ENCODE results near the gene LPP.

The LPP gene

GRCh38 chr3:188539631-188540194, 385.8 kb downstream of the LPP start:
- no peaks in the 10 kb centered on the region for H3K36me3 ChIP-seq (replicated peaks)
- TF ChIP-seq CTCF (IDR thresholded peaks at IDR 0.05; ENCODE audit: low read depth, low read length, missing control alignments) = no peak
- in situ Hi-C loops (cut with HindIII; ENCODE audit: low pct_ligation_motif_present, low sequenced_read_pairs) = no loop called here
- H3K27ac ChIP-seq = no peak overlapping the region
- no peaks in the 10 kb centered on the region for H3K27me3 ChIP-seq (replicated peaks)
- no peak overlapping the region for H3K4me3 ChIP-seq (ENCODE audit: low read depth, low read length)
- no peak for DNase-seq

DNA sequence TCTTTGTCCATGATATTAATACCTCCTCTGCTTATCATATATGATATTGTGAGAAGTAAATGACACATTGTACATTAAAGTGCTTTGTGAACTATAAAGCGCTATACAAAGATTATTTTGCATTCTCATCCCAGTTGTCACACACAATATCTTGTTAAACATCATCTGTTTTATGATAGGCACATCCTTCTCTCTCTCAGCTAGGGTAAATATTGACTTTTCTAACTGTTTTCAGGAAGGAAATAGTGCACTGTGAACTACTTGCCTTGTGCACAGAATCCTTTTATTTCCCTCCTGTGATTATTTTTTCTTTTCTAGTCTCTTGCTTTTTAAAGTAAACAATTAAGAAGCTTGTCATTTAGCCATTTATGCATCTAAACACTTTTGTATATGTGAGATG, 388.2 kb downstream of the LPP start:
- Histone ChIP-seq H3K4me3 (ENCODE audit: low read depth, low read length) (no peak overlapping the region), H3K27ac (no peak overlapping the region), H3K36me3 (replicated peaks) (no peaks in the 10 kb centered on the region), H3K27me3 (replicated peaks) (no peaks in the 10 kb centered on the region)
- no peak for DNase-seq
- in situ Hi-C loops (cut with HindIII; ENCODE audit: low pct_ligation_motif_present, low sequenced_read_pairs) = no loop called here
- TF ChIP-seq CTCF (IDR thresholded peaks at IDR 0.05; ENCODE audit: low read depth, low read length, missing control alignments) = no peak

GRCh38 chr3:188544012-188544411, 390.1 kb downstream of the LPP start:
- TF ChIP-seq CTCF (IDR thresholded peaks at IDR 0.05; ENCODE audit: low read depth, low read length, missing control alignments) = no peak
- no peak for DNase-seq
- no peak overlapping the region for H3K4me3 ChIP-seq (ENCODE audit: low read depth, low read length)
- H3K27ac ChIP-seq = no peak overlapping the region
- no peaks in the 10 kb centered on the region for H3K27me3 ChIP-seq (replicated peaks)
- H3K36me3 ChIP-seq (replicated peaks) = no peaks in the 10 kb centered on the region
- in situ Hi-C loops (cut with HindIII; ENCODE audit: low pct_ligation_motif_present, low sequenced_read_pairs) = no loop called here

GRCh38 chr3:188546835-188547670, 393.1 kb downstream of the LPP start:
- no peak overlapping the region for H3K4me3 ChIP-seq (ENCODE audit: low read depth, low read length)
- DNase-seq = peak; percentile 37
- H3K27ac ChIP-seq = no peak overlapping the region
- H3K27me3 ChIP-seq (replicated peaks) = no peaks in the 10 kb centered on the region
- no peak for TF ChIP-seq CTCF (IDR thresholded peaks at IDR 0.05; ENCODE audit: low read depth, low read length, missing control alignments)
- in situ Hi-C loops (cut with HindIII; ENCODE audit: low pct_ligation_motif_present, low sequenced_read_pairs) = no loop called here
- no peaks in the 10 kb centered on the region for H3K36me3 ChIP-seq (replicated peaks)

- DNase-seq = no peak
- Histone ChIP-seq H3K36me3 (replicated peaks) (no peaks in the 10 kb centered on the region), H3K4me3 (ENCODE audit: low read depth, low read length) (no peak overlapping the region), H3K27me3 (replicated peaks) (no peaks in the 10 kb centered on the region), H3K27ac (no peak overlapping the region)
- TF ChIP-seq CTCF (IDR thresholded peaks at IDR 0.05; ENCODE audit: low read depth, low read length, missing control alignments) = no peak
- in situ Hi-C loops (cut with HindIII; ENCODE audit: low pct_ligation_motif_present, low sequenced_read_pairs) = no loop called here
Observed at GRCh38 chr3:188553569-188553968, 399.6 kb downstream of the LPP start.
